NB4 (cell line): ENCODE results near the gene CD48.

Experiments used
- DNase-seq: peaks from one replicate; pipeline ENCODE4 v3.0.0; 2010; ENCODE audit warnings: low read depth
- H3K4me3 ChIP-seq: one replicate; pipeline ENCODE4 v1.5.1; 2011; ENCODE audit warnings: mild to moderate bottlenecking, low read depth, low read length, moderate library complexity
- MAX ChIP-seq: IDR thresholded peaks from 2 replicates; pipeline ENCODE4 v1.6.1; 2011; ENCODE audit warnings: low read depth, low read length
- MYC ChIP-seq: IDR thresholded peaks from 2 replicates; pipeline ENCODE4 v1.6.1; 2011; ENCODE audit warnings: low read depth, low read length
- POLR2A ChIP-seq: IDR thresholded peaks from 2 replicates; pipeline ENCODE4 v1.6.1; 2011; ENCODE audit warnings: mild to moderate bottlenecking; ENCODE audit not compliant: insufficient read length; ENCODE audit errors: extremely low read depth
- TF ChIP-seq, protein P1 (sequence below): IDR thresholded peaks from one replicate; pipeline ENCODE4 v1.5.1; 2012; ENCODE audit warnings: low read depth, low read length

Gene CD48

GRCh38 chr1:160637821-160638539, 73.6 kb downstream of the CD48 start:
- TF ChIP-seq MYC (no peak), POLR2A (no peak)
- TF ChIP-seq, protein P1, sequence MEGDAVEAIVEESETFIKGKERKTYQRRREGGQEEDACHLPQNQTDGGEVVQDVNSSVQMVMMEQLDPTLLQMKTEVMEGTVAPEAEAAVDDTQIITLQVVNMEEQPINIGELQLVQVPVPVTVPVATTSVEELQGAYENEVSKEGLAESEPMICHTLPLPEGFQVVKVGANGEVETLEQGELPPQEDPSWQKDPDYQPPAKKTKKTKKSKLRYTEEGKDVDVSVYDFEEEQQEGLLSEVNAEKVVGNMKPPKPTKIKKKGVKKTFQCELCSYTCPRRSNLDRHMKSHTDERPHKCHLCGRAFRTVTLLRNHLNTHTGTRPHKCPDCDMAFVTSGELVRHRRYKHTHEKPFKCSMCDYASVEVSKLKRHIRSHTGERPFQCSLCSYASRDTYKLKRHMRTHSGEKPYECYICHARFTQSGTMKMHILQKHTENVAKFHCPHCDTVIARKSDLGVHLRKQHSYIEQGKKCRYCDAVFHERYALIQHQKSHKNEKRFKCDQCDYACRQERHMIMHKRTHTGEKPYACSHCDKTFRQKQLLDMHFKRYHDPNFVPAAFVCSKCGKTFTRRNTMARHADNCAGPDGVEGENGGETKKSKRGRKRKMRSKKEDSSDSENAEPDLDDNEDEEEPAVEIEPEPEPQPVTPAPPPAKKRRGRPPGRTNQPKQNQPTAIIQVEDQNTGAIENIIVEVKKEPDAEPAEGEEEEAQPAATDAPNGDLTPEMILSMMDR, result no peak
- no peak for DNase-seq
- no peak overlapping the region for H3K4me3 ChIP-seq

DNA sequence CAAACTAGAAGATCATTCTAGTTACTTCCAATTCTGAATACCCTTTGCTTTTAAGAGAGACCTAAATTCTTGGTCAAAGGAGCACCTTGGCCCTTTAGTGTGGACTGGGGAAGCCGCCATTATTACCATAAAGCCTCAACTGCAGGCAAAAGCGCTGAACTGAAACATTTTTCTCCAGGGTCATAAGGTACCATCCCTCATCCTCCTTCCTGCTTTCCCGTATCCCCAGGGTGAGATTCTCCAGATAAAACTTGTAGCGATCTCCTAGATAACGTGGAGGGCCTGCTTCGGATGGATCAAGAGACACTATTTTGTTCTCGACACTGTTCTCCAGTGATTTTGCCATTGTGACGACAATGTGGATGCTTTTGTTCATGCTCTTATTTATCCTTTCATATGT, 74.6 kb downstream of the CD48 start:
- TF ChIP-seq, protein P1, result no peak
- TF ChIP-seq MAX, result no peak
- H3K4me3 ChIP-seq, result no peak overlapping the region
- no peak for DNase-seq

DNA sequence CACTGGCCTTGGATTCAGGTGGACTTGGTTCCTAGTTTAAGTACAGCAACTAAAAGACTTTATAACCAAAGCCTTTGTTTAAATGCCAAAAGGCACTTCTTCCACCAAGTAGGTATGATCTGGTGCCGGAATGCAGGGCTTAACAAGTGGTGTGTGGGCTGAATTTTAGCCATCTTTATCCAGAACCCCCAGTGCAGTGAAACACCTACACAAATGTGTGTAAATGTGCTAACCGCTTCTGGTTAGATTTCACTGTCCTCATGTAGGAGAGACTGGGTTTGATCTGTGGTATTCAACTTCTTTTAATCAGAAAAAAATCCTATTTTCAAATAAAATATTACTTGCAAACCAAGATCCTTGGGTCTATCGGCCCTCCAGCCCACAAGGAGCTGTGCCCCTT, 75.1 kb downstream of the CD48 start:
- DNase-seq, result no peak
- TF ChIP-seq MYC (no peak), MAX (no peak), POLR2A (no peak)
- TF ChIP-seq, protein P1, result no peak
- no peak overlapping the region for H3K4me3 ChIP-seq

DNA sequence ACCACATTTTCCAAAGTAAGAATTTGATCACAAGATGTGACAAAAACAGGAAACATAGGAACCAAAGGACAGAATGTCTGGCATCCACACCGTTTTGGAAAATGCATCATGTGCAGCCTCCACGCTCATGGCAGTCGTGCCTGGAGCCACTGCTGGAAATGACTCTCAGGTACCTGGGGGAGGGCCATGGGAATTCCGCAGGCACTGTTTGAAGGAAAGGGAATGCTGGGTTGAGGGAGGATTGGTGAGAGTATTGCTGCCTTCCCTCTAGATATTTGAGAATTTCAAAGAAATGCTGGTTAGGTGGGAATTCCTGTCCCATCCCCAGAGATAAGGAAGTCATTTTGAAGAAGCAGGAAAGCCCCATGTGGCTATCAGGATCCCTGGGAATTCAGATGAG, 75.5 kb downstream of the CD48 start:
- H3K4me3 ChIP-seq, result no peak overlapping the region
- TF ChIP-seq, protein P1, result no peak
- TF ChIP-seq POLR2A (no peak), MAX (no peak), MYC (no peak)

DNA sequence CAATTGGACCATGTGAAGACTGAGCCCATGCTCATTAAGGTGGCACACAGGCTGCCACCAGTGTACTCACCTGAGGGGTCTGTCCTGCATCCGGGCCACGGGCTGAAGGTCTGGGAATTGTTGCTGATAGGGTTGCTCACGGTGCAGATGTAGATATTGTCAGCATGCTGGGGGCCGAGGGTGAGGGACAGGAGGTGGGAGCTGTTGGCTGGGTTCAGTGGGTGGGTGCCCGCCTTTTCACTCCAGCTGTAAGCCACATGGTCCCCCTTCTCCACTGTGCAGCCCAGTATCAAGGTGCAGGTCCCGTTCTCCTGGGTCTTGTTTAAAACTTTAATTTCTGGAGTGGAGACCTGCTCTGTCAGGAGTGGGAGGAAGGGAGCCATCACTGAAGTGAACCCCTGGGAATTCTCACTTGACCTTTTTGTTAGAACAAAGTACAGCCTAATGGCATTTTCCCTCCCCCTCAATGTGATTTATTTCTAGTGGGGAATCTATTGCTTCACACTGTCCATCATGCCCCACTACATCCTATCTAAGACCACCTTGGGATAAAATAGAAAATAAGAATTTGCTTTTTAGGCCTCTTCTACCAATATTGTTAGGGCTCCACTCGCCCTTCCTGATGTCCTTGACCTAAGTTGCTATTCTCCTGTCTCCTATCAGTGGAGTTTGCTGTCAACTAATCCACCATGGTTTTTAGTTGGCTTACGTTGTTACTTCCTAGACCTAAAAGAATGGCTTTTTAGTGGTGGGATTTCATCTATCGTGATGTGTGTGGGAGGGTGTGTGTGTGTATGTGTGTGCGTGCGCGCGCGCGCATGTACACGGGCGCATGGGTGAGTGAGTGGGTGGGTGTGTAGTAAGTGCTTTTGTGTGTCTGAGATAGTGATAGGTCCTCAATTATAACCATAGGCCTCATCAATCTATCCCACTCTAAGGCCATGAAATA, 76.8 kb downstream of the CD48 start:
- DNase-seq, result no peak
- H3K4me3 ChIP-seq, result no peak overlapping the region
- no peak for TF ChIP-seq POLR2A
- no peak for TF ChIP-seq MYC
- TF ChIP-seq MAX, result no peak
- TF ChIP-seq, protein P1, result no peak

More for the DNA sequence above, 75.5 kb downstream of the CD48 start:
- DNase-seq, result no peak
